ENCODE results near the gene ZNF536.
"Not testable (repeated sequence)": the region's sequence is repeated elsewhere in the genome, so short reads cannot be mapped to it uniquely, and the experiment has no call there.

ZNF536 gene

DNA sequence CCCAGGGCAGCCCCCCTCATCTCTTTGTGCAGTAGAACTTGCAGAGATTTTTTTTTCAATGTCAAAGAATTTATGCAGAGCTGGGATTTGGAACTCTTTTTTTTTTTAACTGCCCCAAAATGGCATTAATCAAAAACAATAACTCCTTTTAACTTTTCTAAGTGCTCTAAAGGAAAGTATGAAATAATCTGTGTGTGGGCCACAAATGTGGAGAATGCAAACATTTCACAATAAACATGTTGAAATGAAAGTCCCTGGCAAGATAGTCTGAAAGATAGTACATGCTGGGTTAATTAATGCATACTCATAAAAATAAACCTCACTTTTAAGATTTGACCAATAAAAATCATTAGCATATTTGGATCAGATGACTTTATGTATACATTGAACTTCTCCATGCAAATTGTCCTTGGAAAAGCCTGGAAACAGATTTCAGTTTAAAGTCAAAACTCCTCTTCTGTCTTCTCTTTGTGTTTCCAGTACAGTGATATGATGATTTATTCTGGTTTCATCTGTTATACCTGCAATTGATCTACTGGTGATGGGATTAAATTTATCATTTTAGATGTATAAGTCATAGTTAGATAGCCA is 30.5 kb upstream of the ZNF536 start:
- DNase-seq: no peak

- no peak for DNase-seq
Observed at GRCh38 chr19:30342901-30343300, 29.3 kb upstream of the ZNF536 start.

- no peak for DNase-seq
Observed at GRCh38 chr19:30344446-30345425, 27.4 kb upstream of the ZNF536 start.

DNA sequence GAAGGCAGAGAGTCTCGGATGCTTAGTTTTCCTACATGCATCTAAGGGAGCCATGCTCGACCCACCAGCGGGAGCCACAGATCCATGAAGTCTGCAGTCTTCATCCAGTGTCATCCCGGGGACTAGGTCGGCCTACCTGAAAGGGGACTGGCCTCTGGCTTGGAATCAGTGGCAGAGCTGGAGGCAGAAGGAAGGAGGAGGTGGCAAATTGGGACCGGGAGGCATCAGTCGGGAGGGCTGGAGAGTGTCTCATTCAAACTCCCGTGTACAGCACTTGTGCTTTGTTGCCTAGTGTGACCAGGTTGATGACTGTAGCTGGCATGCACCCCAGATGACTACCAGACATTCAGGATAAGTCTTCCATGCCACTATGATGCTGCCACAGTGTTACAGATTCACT is 26.5 kb upstream of the ZNF536 start:
- no peak for DNase-seq

- DNase-seq: not testable (repeated sequence)
Observed at GRCh38 chr19:30346468-30346867, 25.7 kb upstream of the ZNF536 start.

DNA sequence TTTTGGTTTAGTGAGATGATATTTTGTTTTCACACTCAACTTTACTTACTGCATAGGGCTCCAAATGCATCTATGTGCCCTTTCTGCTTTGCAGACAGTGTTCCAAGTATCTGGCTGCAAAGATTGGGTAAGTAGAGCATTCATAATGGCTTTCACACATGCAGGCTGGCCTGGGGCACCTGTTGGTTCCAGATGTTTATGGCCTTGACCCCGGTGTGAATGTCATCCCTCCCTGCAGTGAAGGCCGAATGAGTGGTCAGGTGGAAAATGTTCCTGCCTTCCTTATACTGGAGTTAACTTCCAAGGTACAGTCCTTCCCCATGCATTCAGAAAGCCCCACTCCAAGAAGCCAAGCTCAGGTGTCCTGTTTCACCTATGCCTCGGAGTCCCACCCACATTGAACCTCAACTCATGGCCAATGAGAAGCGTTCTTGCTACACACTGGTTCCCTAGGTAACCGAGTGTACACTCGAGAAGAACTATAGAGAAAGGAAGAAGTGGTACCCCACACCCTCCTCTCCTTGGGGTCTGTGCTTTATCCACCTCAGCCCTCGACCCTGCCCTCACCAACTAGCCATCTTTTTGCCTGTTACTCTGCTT is 23.0 kb upstream of the ZNF536 start:
- no peak for DNase-seq

DNA sequence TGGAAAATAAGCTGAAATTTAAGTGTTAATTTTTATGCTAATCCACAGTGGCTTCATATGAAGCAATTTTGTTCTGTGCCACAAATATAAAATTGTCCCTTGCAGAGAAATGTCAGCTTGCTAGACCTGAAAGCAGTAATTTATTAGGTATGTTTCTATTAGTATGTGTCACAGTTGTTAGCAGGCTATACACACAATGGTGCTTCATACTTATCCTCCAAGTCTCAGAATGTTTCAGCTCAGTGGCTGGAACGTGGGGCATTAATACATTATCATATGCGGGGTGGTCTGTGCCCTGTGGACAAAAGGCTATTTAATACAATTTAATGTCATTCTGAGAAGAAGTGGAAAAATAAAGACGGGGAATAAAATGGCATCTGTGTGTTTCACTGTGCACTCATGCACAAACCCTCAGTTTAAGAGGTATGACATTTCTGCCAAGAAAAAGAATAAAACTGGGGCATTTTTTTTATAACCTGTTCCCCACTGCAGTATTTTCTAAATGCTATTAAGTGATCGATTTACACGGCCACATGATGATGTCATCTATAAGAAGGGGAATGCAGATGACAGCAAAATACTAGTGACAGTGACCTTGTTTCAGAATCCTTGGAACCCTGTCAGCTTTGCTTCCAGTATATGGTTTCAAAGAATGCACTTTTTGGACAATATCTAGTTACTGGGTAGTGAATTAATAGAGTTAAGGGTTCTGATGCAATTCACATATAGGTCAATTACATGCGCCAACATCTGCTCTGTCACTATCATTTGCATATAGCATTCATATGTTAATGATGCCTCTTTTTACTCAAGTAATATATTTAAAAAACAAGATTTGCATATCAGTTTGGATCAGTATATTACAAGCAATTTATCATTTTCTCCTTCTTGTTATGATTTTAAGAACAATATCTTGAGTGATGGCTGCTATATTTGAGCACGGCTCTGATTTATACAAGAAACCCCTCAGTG is 21.2 kb upstream of the ZNF536 start:
- DNase-seq: no peak

- DNase-seq: no peak
Observed at GRCh38 chr19:30351774-30352173, 20.4 kb upstream of the ZNF536 start.

DNA sequence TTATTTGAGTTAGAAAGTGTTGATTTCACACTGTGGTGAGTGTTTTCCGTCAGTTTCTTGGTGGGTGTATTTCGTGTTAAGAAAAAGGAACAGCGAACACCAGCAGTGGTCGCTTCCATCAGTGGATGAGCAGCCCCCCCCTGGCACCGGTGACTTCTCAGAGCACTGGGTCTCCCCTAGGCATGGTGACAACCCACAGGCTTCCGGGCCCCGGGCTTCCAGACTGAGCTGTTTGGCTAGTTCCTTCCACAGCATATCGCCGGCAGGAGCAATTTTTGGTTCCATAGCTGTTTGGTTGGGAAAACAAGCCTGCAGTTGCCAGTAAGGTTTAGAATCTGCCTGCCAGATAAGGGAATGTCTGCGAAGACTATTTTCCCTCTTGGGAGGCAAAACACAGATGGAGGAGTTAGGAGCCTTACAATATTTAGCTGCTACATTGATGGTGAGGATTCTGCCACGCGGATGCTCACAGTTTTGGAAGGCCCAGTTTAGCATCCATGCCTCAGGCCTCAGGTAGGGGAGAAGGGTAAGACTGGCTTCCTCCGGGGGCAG is 18.7 kb upstream of the ZNF536 start:
- DNase-seq: no peak

- DNase-seq: no peak
Observed at GRCh38 chr19:30355586-30355985, 16.6 kb upstream of the ZNF536 start.

GRCh38 chr19:30356951-30357579 is 15.1 kb upstream of the ZNF536 start:
- no peak for DNase-seq

DNA sequence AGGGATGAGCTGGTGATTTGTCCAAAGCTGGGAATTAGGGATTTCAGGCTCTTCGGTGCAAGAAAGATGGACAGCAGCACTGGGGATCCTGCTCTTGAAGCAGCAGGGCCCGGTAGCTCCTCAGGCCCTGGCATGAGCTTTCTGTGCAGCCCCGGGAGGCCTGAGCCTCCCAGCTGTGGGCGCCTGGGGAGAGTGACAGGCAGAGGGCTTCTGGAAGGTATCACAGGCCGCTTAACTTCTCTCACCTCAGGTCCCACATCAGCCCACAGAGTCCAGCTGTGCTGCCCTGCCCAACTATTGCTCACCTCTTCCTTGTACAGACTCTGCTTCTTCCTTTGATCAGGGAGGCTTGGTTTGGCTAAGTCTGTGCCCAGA is 14.6 kb upstream of the ZNF536 start:
- DNase-seq: no peak

- no peak for DNase-seq
Observed at GRCh38 chr19:30358319-30358718, 13.9 kb upstream of the ZNF536 start.

DNA sequence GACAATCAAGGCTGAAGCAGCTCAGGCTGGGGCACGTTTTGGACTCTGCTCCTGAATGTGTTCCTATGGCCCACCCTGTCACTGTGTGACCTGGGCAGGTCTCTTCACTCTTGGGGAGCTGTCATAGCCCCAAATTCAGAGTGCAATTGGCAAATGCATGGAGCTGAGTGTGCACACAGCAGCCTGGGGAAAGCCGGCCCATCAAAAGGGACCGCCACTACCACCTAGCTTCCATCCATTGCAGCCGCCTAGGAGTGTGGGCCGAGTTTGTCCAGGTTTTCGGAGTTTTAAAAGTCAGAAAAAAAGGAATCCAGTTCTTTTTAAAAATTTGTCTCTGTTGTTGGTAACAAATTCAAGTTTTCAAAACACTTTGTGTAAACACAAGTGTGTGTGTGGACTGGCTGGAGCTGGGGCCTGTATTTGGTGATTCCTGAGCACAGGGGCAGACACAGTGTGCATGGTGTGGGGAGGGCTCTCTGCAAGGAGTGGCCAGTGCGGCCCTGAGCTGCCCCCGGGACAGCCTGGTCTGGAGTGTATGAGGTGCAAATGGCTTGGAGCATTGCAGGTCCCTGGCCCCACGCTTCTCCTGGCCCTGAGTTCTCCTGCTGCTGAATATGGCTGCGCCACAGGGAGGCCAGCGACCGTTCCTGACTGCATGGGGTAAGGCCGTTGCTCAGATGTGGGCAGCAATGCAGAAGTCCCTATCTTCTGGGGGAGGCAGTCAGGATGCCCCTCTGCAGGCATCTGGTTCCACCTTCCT is 13.2 kb upstream of the ZNF536 start:
- DNase-seq: no peak

DNA sequence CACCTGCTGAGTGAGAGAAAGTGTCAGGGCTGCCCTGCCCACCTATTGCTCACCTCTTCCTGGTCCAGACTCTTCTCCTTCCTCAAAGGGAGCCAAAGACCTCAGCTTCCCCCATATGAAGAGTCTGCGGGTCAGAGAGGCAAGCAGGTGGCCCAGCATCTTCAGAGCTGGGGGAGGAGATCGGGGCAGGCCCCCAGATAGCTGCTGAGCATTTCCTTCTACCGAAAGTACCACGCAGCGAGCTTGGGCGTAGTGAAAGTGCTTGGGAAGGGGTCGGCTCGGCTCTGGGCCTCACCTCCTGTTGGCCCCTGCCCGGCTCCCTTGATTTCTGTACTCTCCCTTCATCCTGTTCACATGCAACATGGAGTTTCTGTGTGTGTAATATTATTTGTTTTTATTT is 12.2 kb upstream of the ZNF536 start:
- DNase-seq: no peak

DNA sequence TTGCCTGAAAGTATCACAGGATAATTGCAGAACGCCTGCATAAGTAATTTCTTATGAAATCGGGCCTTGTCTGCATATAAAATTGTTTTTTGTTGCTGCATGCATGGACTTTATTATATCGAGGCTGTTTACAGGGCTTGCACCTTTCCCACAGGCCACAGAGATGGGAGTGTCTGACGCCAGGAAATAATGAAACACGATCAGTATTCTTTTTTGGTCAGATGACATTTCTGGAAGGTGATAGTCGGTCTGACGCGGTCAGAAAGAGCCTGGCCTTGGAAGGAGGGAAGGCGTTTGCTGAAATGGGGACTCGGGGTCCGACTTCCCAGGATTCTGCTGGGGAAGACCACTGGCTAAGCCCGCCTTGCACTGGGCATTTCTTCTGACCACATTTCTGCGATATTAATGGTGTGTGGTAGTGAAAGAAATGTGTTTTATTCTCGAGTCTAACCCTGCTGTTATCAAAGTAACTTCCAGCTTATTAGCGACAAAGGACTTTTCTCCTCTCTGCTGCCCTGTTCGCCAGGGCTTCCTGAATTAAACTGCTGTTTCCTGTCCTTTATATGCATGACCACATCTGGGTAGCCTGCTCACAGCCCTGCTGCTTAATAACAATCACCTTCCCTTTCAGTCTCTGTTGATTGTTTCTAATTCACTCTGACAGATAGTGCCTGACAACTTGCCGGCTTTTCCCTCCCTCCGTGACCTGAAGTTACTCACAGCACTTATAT is 11.6 kb upstream of the ZNF536 start:
- no peak for DNase-seq

DNA sequence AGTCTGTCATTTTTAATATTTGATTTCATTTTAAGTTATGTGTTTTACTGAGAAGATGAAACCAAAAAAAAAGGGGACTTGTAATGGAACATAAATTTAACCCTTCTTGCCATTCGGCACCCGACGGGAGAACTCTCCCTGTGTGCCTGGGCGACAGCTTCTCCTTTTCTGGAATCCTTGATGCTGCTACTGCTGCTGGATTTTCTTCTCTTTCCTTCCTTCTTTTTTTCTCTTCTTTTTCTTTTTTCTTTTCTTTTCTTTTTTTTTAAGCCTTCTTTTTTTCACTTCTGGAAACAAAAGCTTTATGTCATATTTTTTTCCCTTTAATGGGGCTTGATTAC is 11.1 kb upstream of the ZNF536 start:
- no peak for DNase-seq

DNA sequence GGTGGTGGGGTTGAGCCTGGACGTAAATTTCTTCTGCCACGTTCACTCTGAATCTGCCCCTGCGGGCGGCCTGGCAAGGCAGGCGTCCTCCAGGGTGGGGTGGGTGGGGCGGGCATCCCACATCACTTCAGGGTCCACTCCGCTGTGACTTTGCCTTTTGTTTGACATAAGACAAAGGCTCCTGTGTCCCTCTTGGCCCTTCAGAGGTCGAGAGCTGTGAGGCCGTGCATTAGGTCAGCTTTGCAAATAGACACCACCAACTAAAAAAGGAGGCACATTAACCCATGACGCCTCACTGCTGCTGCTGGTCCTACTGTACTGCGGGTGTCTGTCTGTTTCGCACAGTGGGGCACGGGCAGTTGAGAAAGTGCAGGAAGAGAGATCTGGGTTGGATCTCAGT is 10.5 kb upstream of the ZNF536 start:
- DNase-seq: no peak

DNA sequence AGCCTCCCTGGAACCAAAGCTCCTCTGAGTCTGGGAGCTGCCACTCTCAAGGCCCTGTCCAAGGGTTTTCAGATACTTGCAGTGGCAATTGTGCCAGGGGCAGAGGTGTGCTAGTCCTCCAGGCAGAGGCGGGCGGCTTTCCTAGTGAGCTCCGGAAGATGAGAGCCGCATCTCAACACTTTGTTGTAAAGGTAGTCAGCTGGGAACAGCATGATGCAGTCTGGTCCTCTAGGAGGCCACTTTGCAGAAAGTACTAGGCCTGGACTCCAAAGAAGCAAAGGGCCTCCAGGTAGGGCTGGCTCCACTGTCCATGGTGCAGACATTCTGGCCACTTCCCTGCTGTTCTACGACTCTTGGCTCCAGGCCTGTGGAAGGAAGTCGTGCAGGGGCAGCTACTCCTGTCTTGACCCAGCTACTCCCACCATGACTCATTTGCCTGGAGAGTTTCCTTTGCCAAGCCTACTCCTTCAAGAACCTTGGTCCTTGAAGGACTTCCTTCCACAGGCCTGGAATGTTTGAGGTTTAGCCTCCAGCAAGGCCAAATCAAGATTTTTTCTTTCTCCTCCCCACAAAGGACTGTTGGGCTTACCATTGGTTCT is 9.9 kb upstream of the ZNF536 start:
- DNase-seq: no peak

DNA sequence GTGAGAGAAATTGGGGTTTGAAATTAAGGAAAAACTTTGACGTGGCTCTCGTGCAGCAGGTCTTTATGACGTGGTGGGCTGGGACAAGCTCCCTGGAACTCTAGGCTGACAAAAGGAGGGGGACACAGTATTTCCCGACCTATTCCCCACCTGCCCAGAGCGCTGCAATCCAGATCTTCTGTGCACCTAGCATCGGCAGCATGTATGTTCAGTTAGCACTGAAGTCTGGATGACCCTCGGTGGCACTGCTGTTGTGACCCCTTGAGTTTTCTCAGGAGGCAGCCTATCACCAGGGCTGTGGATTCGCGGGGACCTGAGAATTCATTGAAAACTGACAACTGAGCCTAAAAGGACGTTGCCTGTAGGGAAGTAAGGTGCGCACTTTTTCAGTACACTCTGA is 9.1 kb upstream of the ZNF536 start:
- DNase-seq: no peak

Measured in cerebellar nuclear complex (tissue), 1 donor.